Activated CD8-positive, alpha-beta memory T cell treated with anti-CD3 and anti-CD28 coated beads for 1 hour (primary cell): ENCODE measurements around the gene CEP44.
"Not testable (repeated sequence)": the region's sequence is repeated elsewhere in the genome, so short reads cannot be mapped to it uniquely, and the experiment has no call there.

ENCODE experiments used
- DNase-seq, 2 donors: peaks; one replicate each; pipeline ENCODE4 v3.0.0-alpha.2; 2020; ENCODE audit warnings: low read depth in 1 of 2; ENCODE audit errors: extremely low read depth in 1 of 2

CEP44 gene, protein sequence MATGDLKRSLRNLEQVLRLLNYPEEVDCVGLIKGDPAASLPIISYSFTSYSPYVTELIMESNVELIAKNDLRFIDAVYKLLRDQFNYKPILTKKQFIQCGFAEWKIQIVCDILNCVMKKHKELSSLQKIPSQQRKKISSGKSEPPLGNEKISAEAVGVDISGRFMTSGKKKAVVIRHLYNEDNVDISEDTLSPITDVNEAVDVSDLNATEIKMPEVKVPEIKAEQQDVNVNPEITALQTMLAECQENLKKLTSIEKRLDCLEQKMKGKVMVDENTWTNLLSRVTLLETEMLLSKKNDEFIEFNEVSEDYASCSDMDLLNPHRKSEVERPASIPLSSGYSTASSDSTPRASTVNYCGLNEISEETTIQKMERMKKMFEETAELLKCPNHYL

DNA sequence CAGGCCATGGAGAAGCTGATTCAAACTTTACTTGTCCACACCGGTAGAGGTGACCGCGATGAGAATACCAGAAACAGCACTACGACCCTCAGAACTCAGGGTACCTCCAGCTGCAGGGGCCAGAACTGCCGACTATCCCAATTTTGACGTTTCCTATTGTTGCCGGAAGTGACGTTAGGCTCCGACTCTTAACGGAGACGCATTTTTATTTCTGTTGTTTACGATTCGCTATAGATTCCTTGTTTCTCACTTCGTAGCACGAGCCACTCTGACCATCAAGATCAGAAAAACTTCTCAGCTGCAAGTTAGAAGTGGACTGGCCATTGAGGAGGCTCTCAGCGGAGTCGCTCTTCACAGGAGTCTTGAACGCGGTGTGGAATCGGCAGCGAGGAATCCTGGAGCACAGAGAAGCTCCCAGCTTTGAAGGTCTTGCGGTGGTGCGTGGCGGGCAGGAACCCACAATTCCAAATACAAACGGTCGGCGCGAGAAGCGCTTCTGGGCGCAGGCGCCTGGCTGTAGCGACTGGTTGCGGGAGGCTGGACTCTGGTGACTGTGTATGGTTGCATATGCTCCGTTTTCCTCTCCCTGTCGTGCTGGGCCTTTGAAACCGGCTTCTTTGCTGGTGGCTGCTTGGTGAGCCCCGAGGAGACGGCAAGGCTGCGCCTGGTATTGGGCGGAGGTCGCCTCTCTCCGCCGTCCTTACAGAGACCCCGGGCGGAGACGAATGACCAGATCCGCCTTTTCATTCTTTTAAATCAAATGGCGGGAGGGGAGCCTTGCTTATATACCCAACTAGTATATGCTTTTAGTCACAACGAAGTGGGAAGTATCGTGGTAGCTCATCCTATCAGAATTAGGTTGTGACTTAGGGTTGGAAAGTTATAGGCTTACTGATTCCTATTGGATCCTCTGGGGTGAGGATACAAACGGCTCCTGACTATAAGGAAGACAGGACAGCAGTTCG lies at the start of gene CEP44, which contains the start of gene FBXO8:
Gene CEP44 (plus strand): TSS at position 405 of the 965 bp plus-strand sequence. CDS start 15,211 bp downstream, outside the sequence.
Gene FBXO8 (minus strand): TSS at position 161 of the 965 bp plus-strand sequence. CDS start 20,575 bp downstream, outside the sequence.
- peak; percentile 20 to 40 for DNase-seq

DNA sequence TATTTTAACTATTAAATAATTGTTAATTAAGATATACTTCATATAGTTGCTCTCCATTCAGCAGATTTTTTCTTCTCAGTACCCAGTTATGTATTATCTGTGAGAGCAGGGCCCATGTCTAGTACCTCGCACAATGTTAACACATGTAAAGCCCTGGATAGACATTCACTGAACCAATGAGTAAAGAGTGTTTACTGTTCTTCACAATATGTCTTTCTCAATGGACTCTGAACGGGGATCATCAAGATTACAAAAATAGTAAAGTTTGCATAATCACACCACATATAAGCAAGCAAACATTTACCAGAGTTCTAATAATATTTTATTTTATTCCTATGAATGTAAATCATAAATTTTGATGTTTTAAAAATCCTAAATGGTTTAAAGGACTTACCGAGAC lies 47.4 kb upstream of the CEP44 start:
- DNase-seq: no peak

DNA sequence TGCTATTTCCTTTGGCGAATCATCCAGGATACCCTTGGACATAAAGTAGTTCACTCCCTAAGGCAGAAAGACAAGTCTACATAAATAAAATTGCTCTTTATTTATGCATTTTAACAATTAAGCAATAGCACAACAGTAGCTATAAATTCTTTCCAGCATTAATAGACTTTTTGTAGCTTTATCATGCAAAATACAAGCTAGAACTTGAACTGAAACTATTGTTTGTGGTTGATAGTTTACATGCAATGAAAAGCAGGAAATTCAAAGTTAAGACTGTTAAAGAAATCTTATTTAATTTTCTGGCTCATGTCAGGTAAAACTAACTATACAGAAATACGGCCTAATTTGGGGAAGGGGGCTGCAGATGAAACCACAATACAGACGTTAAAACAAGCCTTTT lies 42.5 kb upstream of the CEP44 start:
- no peak for DNase-seq

DNA sequence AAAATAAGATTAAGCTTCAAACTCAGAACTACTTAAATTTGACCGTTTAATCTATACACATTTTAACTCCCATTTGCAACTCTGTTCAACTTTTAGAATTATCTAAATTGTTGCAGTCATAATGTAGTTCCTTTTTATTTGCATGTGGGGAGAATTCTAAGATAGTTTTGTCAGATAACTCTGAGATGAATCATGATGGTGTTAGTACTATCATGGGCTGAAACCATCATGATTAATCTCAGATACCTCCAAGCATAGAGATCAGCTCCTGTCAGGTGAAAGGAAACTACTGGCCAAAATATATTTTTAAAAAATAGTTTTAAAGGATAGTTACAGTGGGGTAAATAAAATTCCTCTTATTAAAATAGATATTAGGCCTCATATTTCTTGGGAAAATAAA lies 39.3 kb upstream of the CEP44 start:
- no peak for DNase-seq

DNA sequence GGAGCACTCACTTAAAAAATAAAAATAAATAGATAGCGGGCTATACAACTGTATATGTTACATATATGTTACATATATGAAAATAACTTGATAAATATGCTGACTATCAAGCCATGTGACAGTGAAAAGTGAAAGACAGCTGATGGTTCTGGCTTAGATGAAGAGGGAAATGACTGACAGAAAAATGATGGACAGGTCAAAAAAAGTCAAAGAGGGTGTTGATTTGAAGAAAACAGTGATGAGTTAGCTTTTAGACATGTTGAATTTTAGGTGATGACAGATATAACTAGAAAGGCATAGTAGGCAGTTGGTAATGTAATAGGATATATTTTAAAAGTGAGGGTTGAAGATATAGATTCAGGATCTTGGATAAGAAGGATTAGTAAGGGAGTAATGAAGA lies 38.0 kb upstream of the CEP44 start:
- DNase-seq: no peak

DNA sequence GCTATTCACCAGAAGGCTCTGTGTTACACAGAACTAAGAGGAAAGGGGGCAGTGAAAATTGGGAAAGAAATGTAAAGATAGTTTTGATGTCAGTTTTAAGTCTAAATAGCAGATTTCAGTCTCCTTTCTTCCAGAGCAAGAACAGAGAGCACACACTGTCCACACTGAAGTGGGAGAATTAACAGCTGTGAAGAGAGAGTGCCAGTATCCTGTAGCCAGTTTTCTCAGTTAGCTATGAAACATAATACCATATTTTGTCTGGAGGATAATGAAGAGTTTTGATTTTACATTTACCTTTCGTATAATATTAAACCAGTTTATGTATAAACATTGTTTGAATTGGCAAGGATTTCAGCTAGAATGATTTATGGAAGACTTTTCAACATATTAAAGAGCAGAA lies 35.3 kb upstream of the CEP44 start:
- no peak for DNase-seq

DNA sequence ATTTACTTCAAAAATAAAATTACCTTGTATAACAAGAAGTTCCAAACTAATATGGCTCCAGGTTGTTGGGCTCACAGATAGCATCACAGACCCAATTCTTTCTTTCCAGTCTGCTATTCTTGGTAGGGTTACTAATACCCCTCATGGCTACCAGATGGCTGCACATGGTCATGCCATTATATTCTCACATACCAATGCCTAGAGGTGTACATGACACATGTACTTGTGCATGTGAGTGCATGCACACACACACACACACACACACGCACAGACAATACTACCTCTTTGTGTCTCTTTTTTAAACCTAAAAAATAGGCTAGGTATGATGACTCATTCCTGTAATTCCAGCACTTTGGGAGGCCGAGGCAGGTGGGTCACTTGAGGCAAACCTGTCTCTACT lies 31.3 kb upstream of the CEP44 start:
- no peak for DNase-seq

DNA sequence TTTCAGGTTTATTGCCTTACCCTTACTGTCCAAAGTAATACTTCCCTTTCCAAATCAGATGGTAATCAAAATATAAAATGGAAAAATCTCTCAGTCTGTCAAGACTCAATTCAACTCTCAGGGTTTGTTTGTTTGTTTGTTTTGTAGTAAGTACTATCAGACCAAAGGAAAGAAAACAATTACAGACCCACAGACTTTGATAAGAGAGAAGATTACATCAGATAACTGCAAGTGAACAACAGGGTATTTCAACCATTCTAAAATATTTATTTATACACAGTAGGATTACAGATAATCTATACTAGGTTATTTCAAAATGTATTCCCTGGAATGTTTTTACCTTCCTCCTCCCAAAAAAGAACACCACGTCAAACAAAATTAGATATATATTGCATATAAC lies 29.1 kb upstream of the CEP44 start:
- no peak for DNase-seq

DNA sequence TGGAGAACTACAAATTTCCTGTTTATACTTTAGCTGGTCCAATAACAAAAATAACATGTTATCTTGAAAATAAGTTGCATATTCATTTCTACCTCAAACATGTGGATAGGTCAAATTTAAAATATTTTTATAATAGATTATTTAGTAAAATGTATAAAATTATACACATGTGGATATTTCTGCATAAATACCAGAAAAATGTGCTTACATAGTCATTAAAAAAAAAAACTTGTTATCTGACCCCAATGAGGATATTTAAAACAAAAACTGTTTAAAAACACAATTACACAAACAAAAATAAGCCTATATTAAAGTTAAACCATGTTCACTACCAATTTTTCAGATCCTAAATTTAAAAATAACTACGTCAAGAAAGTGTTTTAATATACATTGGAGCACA lies 28.3 kb upstream of the CEP44 start:
- no peak for DNase-seq

DNA sequence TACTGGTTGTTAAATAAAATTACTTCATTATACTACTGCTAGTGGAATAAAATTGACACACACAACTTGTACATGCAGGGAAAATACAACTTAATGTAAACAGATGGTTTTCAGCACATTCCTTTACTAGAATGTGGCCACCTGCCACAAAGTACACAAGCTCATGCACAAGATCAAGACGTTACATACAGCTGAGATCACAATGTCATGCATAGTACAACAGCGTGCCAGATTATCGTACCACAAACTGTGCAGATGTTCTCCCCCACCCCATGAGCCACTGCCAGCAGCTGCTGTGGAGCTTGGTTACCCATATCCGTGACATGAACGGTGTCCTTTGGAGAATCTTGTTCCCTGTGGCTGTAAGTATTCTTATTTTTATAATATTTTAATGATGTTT lies 27.9 kb upstream of the CEP44 start:
- no peak for DNase-seq

DNA sequence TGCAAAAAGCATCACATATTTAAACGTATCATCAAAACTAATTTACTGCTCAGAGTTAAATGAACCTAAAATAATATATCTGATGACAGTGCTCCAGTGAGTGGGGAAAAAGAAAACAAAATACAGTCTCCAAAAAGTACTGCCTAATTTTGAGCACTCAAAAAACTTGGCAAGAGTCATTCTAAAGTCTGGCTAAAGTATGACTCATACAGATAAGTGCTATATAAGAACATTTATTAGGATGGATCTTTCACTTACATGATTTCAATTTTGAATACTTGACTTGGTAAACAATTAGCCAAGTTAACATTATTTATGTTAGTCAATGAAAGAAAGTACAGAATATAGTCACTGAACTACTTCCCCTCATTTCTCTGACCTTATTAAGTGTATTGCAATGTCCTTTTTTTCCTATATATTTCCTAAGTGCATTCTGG lies 27.4 kb upstream of the CEP44 start:
- no peak for DNase-seq

DNA sequence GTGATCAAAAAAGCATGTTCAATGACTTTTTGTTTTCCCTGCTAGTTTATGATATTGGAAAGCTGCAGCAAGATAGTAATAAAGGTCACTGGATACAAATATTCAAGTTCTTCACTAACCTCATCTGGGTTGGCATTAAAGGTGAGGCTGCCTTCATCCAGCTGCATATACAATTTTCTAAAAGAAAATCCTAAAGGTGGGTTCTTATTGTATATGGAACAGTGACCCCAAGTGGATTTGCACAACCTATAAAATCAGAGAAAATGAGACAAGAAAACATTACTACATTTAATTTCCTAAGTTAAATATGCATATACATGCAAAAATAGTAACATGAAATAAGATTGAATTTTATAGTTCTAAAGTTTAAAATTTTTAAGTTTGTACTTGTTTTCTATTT lies 24.1 kb upstream of the CEP44 start:
- no peak for DNase-seq

DNA sequence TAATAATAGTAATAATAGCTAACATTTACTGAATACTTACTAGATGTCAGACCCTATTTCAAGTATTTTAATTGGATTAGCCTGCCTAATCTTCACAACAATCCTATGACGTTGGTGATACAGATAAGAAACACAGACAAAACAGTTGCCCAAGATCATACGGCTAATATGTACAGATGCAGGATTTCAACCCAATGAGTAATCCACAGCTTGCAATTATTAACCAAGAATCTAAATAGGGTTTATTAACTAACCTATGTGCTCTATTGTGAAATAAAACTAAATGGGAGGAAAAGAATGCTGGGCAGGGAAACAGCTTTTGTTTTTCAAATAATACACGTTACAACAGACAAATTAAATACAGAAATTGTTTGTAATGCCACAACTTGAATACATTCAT lies 23.6 kb upstream of the CEP44 start:
- DNase-seq: no peak

DNA sequence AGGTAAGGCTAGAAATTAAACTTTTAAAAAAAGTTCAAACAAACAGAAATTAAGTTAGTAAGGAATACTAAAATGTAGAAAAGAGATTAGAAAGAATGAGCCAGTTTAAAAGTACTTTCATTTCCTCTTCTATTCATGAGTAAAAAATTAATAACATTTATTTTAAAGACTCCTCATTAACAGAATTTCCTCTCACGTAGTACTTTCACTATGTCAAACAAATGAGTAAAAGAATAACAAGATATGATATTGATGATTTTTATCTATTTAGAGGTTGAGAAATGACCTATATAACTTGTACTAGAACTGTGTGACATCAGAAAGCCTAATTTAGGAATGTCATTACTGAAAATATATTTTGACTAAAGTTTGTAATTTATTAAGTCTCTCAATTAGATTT lies 22.3 kb upstream of the CEP44 start:
- not testable (repeated sequence) for DNase-seq

DNA sequence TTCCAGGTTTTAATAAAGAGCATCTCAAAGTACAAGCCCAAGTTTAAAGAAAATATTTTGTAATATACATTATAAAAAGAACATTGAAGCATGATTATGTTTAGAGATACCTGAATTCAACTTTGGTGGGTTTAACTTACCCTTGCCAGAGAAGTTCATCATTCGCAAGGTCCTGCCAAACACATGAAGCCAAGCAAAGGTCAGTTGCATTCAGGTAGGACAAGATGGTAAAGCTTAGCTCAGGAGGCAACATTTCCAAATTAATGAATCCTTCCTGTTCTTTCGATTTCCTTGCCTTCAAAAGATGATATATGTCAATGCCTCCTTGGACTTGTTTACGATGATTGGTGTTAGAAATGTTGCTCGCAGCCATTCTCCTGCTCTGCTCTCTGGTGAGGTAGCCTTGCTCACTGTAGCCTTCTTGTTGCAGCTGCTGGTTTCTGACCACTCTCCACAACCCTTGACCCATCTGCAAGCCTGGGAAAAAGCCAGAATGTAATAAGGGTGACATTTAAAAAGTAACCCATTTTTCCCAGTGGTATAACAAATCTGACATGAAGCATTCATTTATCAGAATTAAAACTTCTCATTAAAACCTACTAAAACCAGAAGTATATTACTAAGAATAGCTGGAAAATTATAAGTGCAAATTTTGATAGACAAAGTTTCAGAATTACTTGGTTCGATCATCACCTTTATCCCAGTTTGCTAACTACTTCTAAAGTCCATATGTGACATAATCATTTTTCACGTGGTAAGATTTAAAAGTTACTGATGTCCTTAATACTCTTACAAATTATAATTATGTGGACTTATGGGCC lies 20.9 kb upstream of the CEP44 start:
- no peak for DNase-seq

DNA sequence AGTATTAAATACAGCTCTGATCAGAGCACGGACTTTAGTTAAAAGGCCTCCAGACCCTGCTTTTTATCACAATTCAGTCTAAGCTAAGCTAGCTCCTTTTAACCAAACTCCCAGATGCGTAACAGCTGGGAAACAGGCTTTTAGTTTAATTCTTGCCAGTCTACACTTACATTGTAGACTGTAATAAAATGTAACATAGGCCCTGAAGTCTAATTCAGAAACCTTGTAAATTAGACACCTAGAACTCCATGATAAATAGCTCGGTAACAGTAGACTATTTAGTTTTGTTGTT lies 20.3 kb upstream of the CEP44 start:
- no peak for DNase-seq

DNA sequence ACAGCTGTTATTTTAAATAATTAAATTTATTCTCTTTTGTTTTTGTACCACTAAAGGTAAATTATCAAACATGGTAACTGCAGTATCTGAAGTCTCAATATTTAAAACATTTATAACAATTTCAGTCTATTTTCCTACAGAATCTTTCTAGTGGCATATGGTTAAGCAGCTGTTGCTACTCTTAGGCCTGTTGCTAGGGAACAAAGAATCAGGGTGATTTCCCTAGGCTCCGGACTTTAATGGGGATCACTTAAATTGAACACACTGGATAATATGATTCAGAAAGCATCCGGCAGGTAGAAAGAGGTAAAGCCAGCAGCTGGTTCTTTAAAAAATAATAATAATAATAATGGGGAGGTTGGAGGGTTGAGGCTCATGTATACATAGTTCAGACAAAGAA lies 17.8 kb upstream of the CEP44 start:
- DNase-seq: no peak

DNA sequence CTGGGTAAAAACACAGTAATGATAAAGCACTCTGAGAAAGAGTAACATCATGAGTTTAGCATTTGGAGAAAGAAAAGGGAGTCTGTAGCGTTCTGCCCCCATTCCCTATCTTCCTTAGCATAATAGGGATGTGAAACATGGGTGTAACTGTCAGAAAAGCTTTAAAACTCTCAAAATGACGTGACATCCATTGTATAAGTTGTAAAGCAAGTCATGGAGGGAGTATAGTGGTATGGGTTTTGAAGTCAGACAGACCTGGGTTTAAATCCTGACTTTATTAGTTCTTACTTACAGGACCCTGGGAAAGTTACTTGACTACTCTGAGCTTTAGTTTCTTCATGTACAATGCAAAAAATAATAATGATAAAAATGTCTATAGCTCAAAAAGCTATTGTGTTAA lies 17.3 kb upstream of the CEP44 start:
- no peak for DNase-seq

DNA sequence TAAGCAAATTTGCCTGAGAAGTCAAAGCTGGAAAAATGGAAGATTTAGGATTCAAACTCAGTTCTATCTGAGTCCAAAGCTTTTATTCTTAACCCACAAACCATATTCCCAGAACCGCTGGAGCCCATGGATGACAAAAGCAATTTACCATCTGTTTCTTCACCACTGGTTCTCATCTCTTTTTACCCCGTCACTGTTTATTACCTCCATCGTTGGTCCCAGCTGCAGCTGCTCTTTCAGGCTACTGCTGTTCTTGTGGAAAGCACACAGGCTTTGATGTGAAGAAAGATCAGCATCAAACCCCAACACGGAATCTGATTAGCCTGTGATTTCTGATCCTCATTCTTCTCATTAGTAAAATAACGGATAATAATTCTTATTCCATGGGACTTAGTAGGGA lies 9.8 kb upstream of the CEP44 start:
- DNase-seq: no peak

DNA sequence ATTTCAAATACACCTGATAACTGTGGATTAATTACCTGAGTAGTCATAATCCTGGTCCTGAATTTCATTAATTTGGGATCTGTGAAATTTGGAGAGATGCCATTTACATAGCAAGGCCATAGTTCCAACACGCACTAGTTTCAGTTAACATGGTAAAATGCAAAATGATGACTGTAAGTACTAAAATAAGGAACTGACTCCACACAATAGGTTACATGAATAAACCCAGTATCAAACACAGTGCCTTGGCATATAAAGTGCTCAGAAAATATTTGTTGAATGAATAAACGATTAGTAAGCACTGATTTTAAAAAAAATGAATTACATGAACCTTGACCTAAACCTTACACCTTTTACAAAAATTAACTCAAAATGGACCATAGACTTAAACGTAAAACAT lies 9.3 kb upstream of the CEP44 start:
- DNase-seq: no peak

DNA sequence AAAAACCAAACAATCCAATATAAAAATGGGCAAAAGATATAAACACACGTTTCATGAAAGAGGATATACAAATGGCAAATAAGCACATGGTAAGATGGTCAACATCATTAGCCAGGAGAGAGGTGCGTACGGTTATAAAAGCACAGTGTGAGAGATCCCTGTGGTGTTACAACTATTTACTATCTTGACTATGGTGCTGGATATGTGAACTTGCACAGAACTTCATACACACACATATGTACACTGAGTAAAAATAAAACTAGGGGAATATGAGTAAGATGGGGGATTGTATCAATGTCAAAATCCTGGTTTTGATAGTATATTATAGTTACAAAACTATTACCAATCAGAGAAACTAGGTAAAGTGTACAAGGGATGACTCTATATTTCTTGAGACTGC lies 8.6 kb upstream of the CEP44 start:
- no peak for DNase-seq
